ENCODE results near the gene FDXR. TPM values are rescaled to one million over a fixed set of nuclear protein-coding genes. Genes with fewer than 3 reads are reported as not detected.
"Not testable (repeated sequence)": the region's sequence is repeated elsewhere in the genome, so short reads cannot be mapped to it uniquely, and the experiment has no call there.

Gene FDXR
- total RNA-seq, 1 donor from 2014 or later = 28.1 TPM

DNA sequence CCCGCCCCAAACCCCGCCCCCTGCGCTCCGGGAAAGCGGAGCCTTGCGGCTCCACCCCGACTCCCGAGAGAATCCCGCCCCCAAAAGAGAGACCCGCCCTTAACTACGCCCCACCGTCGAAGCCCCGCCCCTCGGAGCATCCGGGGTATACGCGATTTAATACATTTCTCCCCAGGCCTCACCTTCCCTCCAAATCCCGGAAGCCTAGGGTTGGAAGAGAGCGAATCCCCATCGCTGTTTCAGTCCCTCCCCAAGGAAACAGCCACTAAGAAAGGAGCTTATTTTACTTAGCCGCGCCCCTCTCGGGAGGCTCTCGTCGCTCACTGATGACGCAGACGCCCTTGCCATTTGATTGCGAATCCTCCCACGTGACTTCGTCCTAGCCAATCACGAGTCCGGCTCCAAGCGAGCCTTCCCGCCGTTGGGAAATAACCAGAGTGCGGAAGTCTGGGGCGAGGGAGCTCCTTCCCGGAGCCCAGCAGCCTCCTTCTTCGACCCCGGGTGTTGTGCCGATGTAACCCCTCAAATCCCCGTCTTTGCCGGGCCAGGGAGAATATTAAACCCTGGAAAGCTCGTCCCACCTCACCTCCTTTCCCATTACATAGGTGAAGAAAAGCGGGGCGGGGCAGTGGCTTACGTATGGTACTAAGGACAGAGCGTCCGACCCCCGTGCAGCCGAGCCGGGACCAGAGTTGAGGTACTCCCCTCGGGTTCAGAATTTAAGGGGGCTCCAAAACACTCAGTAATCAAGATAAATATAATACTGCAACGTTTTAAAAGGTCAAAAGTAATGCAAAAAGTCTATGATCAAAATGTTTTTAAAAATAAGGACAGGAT, 461 bp upstream of the FDXR start:
- Mint-ChIP-seq H3K9me3 (no peaks in the 10 kb centered on the region), H3K4me3 (peak overlapping the region; percentile 98), H3K4me1 (ENCODE audit: unreplicated experiment) (peaks cover 18% of the 10 kb centered on the region), H3K36me3 (peaks cover 7% of the 10 kb centered on the region), H3K27me3 (peaks cover 7% of the 10 kb centered on the region), H3K27ac (peak overlapping the region; percentile 99)
- DNase-seq (ENCODE audit: extremely low spot score, unreplicated experiment) = peak; percentile 99
- TF ChIP-seq, protein P1, sequence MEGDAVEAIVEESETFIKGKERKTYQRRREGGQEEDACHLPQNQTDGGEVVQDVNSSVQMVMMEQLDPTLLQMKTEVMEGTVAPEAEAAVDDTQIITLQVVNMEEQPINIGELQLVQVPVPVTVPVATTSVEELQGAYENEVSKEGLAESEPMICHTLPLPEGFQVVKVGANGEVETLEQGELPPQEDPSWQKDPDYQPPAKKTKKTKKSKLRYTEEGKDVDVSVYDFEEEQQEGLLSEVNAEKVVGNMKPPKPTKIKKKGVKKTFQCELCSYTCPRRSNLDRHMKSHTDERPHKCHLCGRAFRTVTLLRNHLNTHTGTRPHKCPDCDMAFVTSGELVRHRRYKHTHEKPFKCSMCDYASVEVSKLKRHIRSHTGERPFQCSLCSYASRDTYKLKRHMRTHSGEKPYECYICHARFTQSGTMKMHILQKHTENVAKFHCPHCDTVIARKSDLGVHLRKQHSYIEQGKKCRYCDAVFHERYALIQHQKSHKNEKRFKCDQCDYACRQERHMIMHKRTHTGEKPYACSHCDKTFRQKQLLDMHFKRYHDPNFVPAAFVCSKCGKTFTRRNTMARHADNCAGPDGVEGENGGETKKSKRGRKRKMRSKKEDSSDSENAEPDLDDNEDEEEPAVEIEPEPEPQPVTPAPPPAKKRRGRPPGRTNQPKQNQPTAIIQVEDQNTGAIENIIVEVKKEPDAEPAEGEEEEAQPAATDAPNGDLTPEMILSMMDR (conservative IDR thresholded peaks at IDR 0.05) = no peak

DNA sequence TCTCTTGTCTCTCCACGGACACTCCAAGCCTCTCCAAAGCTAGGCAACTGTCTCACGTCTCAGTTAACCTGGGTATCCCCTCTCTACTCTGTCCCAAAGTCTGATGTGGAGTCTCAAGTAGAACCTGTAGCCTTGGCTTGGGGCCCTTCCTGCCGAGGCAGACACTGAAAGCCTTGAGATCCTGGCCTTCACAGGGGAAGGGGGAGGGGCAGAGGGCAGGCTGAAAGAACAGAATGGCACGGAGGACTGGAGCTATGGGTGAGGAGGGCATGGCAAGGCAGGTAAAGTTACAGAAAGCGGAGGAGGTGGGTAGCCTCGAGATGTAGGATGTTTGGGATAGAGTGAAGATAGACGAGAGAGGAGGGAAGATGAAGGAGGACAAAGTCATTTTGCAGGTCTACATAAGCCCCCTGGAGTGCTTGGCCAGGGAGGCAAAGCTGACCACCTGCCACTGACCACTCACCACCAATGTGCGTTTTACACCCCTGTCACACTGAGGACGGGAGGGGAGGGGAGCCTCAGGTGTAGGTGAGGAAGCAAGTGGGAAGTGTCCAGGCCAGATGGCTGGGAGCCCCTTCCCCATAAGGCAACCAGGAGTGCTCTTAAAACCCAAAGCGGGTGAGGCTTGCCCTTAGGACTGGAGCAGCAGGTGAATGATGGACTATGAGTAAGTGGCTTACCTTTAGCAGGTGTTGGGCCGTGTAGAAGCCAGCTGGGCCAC, 1.3 kb downstream of the FDXR start:
- peak overlapping the region; percentile 99 for H3K27ac Mint-ChIP-seq
- H3K36me3 Mint-ChIP-seq = peaks cover 7% of the 10 kb centered on the region
- peaks cover 18% of the 10 kb centered on the region for H3K4me1 Mint-ChIP-seq (ENCODE audit: unreplicated experiment)
- peak overlapping the region; percentile 98 for H3K4me3 Mint-ChIP-seq
- peaks cover 7% of the 10 kb centered on the region for H3K27me3 Mint-ChIP-seq
- no peaks in the 10 kb centered on the region for H3K9me3 Mint-ChIP-seq
- DNase-seq (ENCODE audit: extremely low spot score, unreplicated experiment) = no peak
- TF ChIP-seq, protein P1 (conservative IDR thresholded peaks at IDR 0.05) = no peak

DNA sequence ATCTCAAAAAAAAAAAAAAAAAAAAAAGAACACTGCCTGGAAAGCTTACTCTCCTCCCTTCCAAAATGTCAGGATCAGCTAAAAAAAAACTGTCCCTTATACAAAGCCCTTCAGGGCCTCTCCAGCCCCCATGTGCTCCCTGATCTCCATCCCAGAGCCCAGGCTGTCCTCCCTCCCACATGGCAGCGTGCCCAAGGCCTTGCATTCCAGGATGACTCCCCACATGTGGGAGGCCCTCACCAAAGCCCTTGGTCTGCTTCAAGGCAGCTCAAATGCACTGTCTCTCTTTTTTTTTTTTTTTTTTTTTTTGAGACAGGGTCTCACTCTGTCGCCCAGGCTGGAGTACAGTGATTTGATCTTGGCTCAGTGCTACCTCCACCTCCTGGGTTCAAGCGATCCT, 2.3 kb downstream of the FDXR start:
- TF ChIP-seq, protein P1 (conservative IDR thresholded peaks at IDR 0.05) = no peak
- no peaks in the 10 kb centered on the region for H3K9me3 Mint-ChIP-seq
- H3K27ac Mint-ChIP-seq = no peak overlapping the region
- no peak overlapping the region for H3K4me3 Mint-ChIP-seq
- H3K27me3 Mint-ChIP-seq = peaks cover 7% of the 10 kb centered on the region
- no peak for DNase-seq (ENCODE audit: extremely low spot score, unreplicated experiment)
- peaks cover 18% of the 10 kb centered on the region for H3K4me1 Mint-ChIP-seq (ENCODE audit: unreplicated experiment)
- peaks cover 7% of the 10 kb centered on the region for H3K36me3 Mint-ChIP-seq

GRCh38 chr17:74870028-74870427, 2.8 kb downstream of the FDXR start:
- not testable (repeated sequence) for DNase-seq (ENCODE audit: extremely low spot score, unreplicated experiment); H3K27me3 Mint-ChIP-seq; H3K9me3 Mint-ChIP-seq; H3K27ac Mint-ChIP-seq; H3K36me3 Mint-ChIP-seq; H3K4me3 Mint-ChIP-seq
- H3K4me1 Mint-ChIP-seq (ENCODE audit: unreplicated experiment) = peaks cover 20% of the 10 kb centered on the region

DNA sequence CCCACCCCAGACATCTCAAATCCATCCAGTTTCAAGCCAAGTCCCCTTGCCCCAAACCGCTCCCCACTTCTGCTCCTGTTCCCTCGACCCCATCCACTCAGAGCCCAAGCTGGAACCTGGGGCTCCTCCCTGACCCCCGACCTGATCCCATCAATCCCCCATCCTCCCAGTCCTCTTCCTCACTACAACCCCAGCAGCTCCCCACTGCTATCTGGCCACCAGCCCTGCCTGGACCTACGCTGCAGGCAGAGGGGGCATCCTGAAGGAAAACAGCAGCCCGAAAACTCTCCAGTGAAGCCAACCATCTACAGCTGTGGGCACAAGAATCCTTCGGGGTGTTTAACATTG, 3.9 kb downstream of the FDXR start:
- Mint-ChIP-seq H3K36me3 (peaks cover 7% of the 10 kb centered on the region), H3K9me3 (no peaks in the 10 kb centered on the region), H3K27ac (no peak overlapping the region), H3K4me1 (ENCODE audit: unreplicated experiment) (peaks cover 25% of the 10 kb centered on the region), H3K4me3 (no peak overlapping the region), H3K27me3 (peaks cover 10% of the 10 kb centered on the region)
- no peak for DNase-seq (ENCODE audit: extremely low spot score, unreplicated experiment)
- TF ChIP-seq, protein P1 (conservative IDR thresholded peaks at IDR 0.05) = no peak
